Right ventricle myocardium superior (tissue), 1 donor: Measurements from ENCODE around the gene TMEM38B. TPM values are rescaled to one million over a fixed set of nuclear protein-coding genes. Genes with fewer than 3 reads are reported as not detected.
"Not testable (repeated sequence)": the region's sequence is repeated elsewhere in the genome, so short reads cannot be mapped to it uniquely, and the experiment has no call there.

Experiments used
- ATAC-seq: fragments of 200-7000 bp; cut with Tn5 transposase; one replicate; pipeline ENCODE4 v1.9.1; 2020; ENCODE audit warnings: mild to moderate bottlenecking; ENCODE audit not compliant: poor library complexity
- DNase-seq: peaks from one replicate; pipeline ENCODE4 v3.0.0-alpha.2; 2020
- intact Hi-C: fragments of 100-400 bp; cut with DNase I; formaldehyde crosslinking; loops from one replicate; pipeline ENCODE4 v1.11.2; 2022
- total RNA-seq: library from RNA; stranded (reverse); fragmentation: NEBNext Ultra II Directional; extraction: Animal tissue kit (Norgen Biotek cat#: 25700); gene quantifications from one replicate; pipeline ENCODE4 v1.2.1, GENCODE V29; 2021
- donor health status: DM: no; HTN: yes; CAD: no; lungs with severe emphysema.

TMEM38B gene
- total RNA-seq, 1 donor from 2014 or later, result 69.5 TPM

DNA sequence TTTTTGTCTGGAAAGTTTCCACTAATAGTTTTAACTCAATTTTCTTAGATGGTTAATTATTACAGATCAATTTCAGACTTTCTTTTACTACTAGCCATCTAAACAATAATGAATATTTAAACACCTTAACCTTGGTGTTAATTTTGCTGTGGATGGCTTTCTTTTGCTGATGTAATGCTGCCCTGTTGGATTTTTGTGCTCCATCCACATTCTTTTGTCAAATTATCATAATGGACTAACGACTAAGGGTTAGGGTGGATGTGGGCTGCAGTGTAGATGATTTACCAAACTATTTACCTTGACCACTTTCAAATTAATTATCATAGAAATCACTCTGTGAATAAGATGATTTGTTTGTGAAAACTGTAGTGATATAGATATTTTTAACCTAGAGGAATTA, 15.6 kb upstream of the TMEM38B start:
- intact Hi-C loops, result no loop called here
- ATAC-seq, result no peak
- no peak for DNase-seq

GRCh38 chr9:105679257-105680022, 14.9 kb upstream of the TMEM38B start:
- intact Hi-C loops, result no loop called here
- ATAC-seq (no peak), DNase-seq (no peak)

- intact Hi-C loops, result no loop called here
- ATAC-seq, result no peak
These were observed 13.0 kb upstream of the TMEM38B start for GRCh38 chr9:105681313-105681712.

DNA sequence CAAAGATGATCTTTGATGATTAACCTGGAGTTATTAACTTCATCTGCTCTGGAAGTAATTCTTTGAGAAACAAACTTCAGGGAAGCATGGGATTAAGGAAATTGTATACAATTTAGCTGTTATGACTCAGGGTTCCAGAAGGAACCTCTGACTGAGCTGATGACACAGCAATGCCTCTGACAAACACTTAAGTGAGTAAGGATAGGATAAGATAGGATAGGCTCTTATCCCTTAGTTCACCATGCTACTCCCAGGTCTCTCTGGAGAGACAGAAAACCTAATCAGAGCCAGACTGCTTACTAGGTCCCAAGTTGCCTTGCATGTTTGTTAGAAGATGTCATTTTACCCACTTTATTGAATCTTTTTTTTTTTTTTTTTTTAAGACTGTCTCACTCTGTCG, 12.6 kb upstream of the TMEM38B start:
- ATAC-seq (no peak), DNase-seq (no peak)
- intact Hi-C loops, result no loop called here

More at GRCh38 chr9:105681313-105681712, 13.0 kb upstream of the TMEM38B start:
- no peak for DNase-seq

- DNase-seq, result no peak
- ATAC-seq, result peak; percentile 38
- intact Hi-C loops, result no loop called here
These were observed 10.6 kb upstream of the TMEM38B start for GRCh38 chr9:105683688-105684275.

DNA sequence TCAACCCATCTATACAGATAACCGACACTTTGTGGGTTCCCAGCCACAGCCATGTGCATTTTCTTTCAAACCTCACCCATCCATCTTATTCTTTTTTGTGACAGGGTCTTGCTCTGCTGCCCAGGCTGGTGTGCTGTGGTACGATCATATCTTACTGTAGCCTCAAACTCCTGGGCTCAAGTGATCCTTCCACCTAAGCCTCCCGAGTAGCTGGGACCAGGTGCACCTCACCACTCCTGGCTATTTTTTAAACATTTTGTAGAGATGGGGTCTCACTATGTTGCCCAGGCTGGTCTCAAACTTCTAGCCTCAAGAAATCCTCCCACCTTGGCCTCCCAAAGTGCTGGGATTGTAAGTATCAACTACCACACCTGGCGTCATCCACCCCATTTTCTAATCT, 7.4 kb upstream of the TMEM38B start:
- no peak for DNase-seq
- intact Hi-C loops, result no loop called here
- no peak for ATAC-seq

DNA sequence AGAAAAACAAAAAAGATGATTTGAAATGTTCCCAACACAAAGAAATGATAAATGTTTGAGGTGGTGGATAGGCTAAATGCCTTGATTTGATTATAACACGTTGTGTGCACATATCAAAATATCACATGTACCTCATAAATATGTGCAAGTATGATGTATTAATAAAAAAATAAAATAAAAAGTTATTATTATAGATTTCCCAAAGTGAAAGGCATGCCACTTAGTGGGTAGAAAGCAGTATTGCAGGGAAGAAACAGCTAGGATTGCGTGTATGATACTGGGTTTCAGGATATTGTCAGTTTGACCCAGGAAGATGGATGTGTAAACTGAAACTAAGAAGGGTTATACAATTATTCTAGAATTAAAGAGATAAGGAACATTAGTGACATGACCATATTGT, 3.6 kb upstream of the TMEM38B start:
- ATAC-seq, result no peak
- intact Hi-C loops, result no loop called here
- no peak for DNase-seq

DNA sequence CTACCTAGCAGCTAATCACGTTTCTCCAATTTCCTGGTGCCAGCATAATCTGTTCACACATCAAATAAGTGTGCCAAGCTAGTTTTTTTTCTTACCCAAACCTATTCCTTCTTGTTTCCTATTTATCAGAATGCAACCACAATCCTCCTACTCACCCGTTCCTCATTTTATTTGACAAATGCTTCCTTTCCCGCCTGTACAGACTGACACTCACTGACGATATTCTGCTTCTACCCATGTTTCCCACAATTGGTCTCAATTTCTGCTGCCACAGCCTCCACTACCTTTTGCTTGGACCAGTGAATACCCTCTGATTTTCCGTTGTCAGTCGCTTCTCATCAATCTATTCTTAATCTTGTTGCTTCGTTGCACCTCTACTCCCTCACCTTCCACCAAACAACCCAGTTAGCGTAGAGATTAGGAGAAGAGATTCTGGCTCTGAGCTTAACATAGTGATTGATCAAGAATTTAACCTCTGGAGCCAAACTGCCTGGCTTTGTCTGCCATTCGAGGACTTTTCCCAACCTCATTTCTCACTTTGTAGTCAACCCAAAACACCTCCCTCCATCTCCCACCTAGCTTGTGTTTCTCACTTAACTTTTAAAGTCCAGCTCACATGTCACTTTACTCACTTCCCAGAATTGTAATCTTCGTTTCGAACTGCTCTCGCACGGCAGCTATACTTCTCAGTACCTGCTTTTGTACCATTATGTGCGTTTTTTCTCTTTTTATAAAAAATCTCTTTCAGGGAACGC, 729 bp upstream of the TMEM38B start:
- no peak for ATAC-seq
- no peak for DNase-seq
- intact Hi-C loops, result no loop called here

DNA sequence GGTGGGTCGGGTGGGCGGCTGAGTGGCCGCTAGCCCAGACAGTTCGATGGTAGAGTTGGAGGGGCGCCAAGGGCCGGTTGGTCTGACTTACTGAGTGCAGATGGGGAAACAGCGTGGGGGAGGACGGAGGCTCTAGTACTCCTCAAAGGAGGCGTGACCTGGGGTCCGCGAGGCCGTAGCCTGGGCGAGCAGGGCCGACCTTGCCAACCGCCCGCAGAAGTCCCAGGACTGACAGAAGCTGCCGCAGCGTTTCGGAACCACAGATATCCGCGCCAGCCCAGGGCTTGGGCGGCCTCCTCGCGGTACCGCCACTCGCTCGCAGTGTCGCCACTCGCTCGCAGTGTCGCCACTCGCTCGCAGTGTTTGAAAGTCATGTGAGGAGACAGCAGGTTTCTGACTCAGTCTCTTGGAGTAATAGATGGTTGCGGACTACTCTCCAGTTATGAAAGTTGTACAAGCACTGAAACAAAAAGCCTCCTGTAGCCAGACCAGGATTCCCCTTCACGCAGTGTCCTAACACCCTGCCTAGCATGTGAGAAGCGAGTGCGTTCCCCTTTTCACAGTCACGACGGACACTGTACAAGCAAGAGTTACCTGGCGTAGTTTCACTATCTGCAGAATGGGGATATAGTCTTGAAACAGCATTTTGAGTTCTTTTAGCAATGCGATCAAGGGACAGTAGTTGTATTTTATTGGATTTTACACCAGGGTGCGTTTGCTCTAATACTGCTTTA, 674 bp downstream of the TMEM38B start:
- DNase-seq, result peak; percentile 81
- peak; percentile 82 for ATAC-seq
- intact Hi-C loops, result no loop called here

GRCh38 chr9:105696219-105696793, 2.0 kb downstream of the TMEM38B start:
- DNase-seq, result no peak
- intact Hi-C loops, result no loop called here
- ATAC-seq, result no peak

DNA sequence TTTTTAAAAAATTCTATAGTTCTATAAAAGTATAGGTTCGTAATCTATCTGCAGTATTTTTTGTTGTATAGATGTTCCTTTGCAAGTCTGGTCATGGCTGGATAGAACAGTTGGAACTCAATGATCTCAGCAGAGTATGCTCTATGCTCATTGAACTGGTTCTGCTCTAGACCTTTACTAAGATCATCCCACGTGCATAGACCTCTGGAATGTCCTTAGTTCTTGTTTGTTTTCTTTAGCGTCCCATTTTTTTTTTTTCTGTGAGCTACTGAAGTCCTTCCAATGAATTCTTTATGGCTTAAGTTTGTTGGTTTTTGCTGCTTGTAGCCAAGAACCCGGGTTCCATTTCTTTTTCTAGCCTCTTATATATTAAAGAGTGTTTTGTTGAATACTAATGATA, 3.5 kb downstream of the TMEM38B start:
- ATAC-seq (no peak), DNase-seq (no peak)
- intact Hi-C loops, result no loop called here

DNA sequence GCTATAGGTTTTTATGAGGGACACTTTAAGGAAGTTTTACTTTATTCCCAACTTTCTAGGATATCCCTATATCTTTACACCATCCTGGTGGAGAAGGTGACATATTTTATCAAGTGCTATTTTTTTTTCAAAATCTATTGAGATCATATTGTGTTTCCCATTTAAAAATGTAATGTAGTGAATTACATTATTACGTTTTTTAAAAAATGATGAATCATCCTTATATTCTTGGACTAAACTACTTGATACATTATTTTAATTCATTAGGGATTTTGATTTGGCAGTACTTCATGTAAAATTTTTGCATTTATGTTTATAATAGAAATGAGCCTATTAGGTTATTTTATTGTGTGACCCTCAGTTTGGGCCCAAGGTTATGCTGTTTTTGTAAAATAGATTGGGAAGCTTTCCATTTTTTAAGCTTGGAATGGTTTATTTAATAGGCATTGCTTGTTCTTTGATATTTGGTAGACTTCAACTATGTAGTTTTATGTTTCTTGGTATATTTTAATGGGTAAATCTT, 4.1 kb downstream of the TMEM38B start:
- ATAC-seq (no peak), DNase-seq (no peak)
- intact Hi-C loops, result no loop called here

DNA sequence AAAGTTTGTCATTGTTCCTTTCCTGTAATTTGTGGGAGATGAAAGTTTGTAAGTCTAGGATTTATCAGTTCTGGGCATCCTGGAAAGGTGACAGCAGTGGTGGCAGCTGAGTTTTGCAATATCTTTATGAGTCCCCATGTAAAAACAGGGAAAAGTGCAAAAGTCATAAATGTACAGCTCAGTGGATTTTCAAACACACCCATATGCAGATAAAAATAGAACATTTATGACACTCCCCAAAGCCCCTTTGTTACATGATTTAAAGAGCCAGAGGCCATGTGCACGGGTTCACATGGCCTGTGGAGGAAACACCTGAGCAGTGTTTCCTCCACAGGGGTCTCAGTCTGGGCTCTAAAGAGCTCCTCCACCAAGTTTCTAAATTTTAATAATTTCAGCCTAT, 6.3 kb downstream of the TMEM38B start:
- no peak for DNase-seq
- no peak for ATAC-seq
- intact Hi-C loops, result no loop called here

DNA sequence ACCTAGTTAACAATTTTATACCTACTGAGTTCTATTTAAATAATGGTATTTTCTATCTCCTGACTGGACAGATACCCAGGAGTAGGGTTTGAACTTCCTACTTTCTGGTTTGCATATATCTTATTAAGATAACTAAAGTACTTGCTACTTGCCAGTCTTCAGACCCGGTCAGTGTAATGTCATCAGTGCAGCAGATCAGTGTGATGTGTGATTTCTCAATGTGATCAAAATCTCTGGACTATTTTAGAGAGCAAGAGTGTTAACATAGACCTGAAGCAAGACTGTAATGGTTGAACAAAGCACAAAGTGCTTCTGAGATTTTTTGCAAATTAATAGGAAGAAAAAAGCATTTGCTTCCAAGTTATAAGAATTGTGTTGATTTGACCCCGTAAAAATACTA, 6.8 kb downstream of the TMEM38B start:
- no peak for DNase-seq
- intact Hi-C loops, result no loop called here
- no peak for ATAC-seq

DNA sequence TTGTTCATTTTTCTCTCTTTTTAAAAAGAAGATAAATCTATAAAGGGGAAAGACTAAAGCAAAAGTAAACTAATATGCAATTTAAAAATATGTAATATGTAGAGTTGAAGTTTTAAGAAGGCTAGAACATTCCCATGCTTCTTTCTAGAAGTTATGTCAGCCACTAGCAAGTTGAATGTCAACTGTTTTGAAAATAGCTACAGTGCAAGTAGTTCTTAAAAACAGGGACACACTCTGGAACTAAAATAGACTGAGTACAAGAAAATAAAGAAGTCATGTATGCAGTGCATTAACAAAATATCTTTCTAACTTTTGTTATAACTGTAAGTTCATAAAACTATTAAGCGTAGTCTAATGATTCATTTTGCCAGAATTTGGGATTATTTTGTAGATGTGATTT, 7.9 kb downstream of the TMEM38B start:
- DNase-seq, result no peak
- peak; percentile 69 for ATAC-seq
- intact Hi-C loops, result no loop called here

- intact Hi-C loops, DNase-seq, ATAC-seq: not testable (repeated sequence)
These were observed 9.3 kb downstream of the TMEM38B start for GRCh38 chr9:105703638-105704037.

DNA sequence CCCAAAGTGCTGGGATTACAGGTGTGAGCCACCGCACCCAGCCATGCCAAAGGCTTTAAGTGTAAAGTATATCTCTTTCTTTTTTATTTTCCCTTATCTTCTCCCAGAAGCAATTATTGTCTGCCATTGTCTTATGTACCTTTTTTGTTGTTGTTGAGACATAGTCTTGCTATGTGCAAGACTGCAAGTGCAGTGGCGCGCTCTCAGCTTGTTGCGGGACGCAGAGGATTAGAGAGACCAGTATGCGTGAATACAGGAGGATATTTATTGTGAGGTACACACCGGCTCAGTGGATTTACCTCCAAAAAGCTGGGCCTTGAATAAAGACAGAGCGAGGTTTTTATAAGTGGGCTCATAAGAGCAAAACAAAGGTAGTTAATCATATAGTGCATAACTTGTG, 11.8 kb downstream of the TMEM38B start:
- DNase-seq (no peak), ATAC-seq (no peak)
- intact Hi-C loops, result no loop called here

DNA sequence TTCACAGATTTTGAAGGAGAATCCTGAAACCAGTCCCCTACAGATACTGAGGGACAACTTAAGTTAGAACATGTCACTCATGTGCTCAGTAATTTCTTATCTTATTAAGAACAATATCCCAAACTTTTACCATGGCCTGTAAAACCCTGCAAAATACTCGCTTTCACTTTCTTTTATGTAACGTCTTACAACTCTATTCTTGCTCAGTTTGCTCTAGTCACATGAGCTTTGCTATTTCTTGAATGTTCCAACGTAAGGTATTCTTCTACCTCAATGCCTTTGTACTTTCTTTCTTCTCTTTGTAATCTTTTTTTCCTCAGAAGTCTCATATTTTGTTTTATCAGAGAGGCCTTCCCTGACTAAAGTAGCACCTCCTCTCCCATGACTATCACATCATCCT, 14.1 kb downstream of the TMEM38B start:
- DNase-seq (no peak), ATAC-seq (no peak)
- intact Hi-C loops, result no loop called here

GRCh38 chr9:105710638-105711037, 16.3 kb downstream of the TMEM38B start:
- intact Hi-C loops, result no loop called here
- ATAC-seq (no peak), DNase-seq (no peak)
